H9 (cell line): ENCODE measurements around the gene NCDN. TPM values are rescaled to one million over a fixed set of nuclear protein-coding genes. Genes with fewer than 3 reads are reported as not detected.
"Not testable (repeated sequence)": the region's sequence is repeated elsewhere in the genome, so short reads cannot be mapped to it uniquely, and the experiment has no call there.

Experiments used
- DNase-seq: peaks from one replicate; pipeline ENCODE4 v3.0.0-alpha.2; 2017
- H2AFZ ChIP-seq: one replicate; pipeline ENCODE4 v1.6.1; 2013; ENCODE audit warnings: mild to moderate bottlenecking, low read length, control low read depth, moderate library complexity
- H2AK5ac ChIP-seq: 2 replicates; pipeline ENCODE4 v1.6.1; 2013; ENCODE audit warnings: low read length, control low read depth, mixed read lengths; ENCODE audit not compliant: insufficient read length
- H2BK120ac ChIP-seq: one replicate; pipeline ENCODE4 v1.6.1; 2013; ENCODE audit warnings: low read depth, mild to moderate bottlenecking, low read length, control low read depth, inconsistent platforms; ENCODE audit not compliant: poor library complexity, severe bottlenecking
- H2BK12ac ChIP-seq: 2 replicates; pipeline ENCODE4 v1.6.1; 2013; ENCODE audit warnings: low read length, control low read depth, mixed read lengths, low read depth; ENCODE audit not compliant: insufficient read length
- H2BK15ac ChIP-seq: 2 replicates; pipeline ENCODE4 v1.6.1; 2013; ENCODE audit warnings: low read depth, low read length, control low read depth
- H2BK20ac ChIP-seq: one replicate; pipeline ENCODE4 v1.6.1; 2013; ENCODE audit warnings: low read depth, mild to moderate bottlenecking, low read length, control low read depth, inconsistent platforms; ENCODE audit not compliant: poor library complexity, severe bottlenecking
- H2BK5ac ChIP-seq: 2 replicates; pipeline ENCODE4 v1.6.1; 2013; ENCODE audit warnings: low read length, control low read depth, mixed read lengths; ENCODE audit not compliant: insufficient read length
- H3K14ac ChIP-seq: 2 replicates; pipeline ENCODE4 v1.6.1; 2013; ENCODE audit warnings: low read length, control low read depth; ENCODE audit not compliant: insufficient read depth
- H3K18ac ChIP-seq: 2 replicates; pipeline ENCODE4 v1.6.1; 2013; ENCODE audit warnings: low read depth, mild to moderate bottlenecking, mixed read lengths, low read length, control low read depth; ENCODE audit not compliant: insufficient read length
- H3K23ac ChIP-seq: 2 replicates; pipeline ENCODE4 v1.6.1; 2013; ENCODE audit warnings: low read length, control low read depth, mixed read lengths, low read depth; ENCODE audit not compliant: insufficient read length
- H3K23me2 ChIP-seq: 2 replicates; pipeline ENCODE4 v1.6.1; 2013; ENCODE audit warnings: low read depth, mild to moderate bottlenecking, mixed read lengths, low read length, control low read depth; ENCODE audit not compliant: insufficient read length, poor library complexity, severe bottlenecking
- H3K27ac ChIP-seq: 2 replicates; pipeline ENCODE4 v1.5.1; 2013; ENCODE audit warnings: low read length, control low read depth, mixed read lengths, low read depth; ENCODE audit not compliant: insufficient read length
- H3K27me3 ChIP-seq: 2 replicates; pipeline ENCODE4 v1.6.1; 2013; ENCODE audit warnings: low read length, control low read depth, inconsistent platforms; ENCODE audit not compliant: insufficient read depth
- H3K4ac ChIP-seq: 2 replicates; pipeline ENCODE4 v1.6.1; 2013; ENCODE audit warnings: low read depth, mild to moderate bottlenecking, control low read depth, inconsistent platforms, low read length, moderate library complexity
- H3K4me1 ChIP-seq: 2 replicates; pipeline ENCODE4 v1.6.1; 2013; ENCODE audit warnings: low read length, control low read depth, inconsistent platforms; ENCODE audit not compliant: insufficient read depth
- H3K4me2 ChIP-seq: 2 replicates; pipeline ENCODE4 v1.6.1; 2013; ENCODE audit warnings: low read length, control low read depth, mixed read lengths; ENCODE audit not compliant: insufficient read length, insufficient read depth
- H3K56ac ChIP-seq: 2 replicates; pipeline ENCODE4 v1.6.1; 2013; ENCODE audit warnings: low read depth, mild to moderate bottlenecking, mixed read lengths, low read length, control low read depth; ENCODE audit not compliant: insufficient read length
- H3K79me1 ChIP-seq: 2 replicates; pipeline ENCODE4 v1.6.1; 2013; ENCODE audit warnings: low read depth, mild to moderate bottlenecking, moderate library complexity, low read length, control low read depth, inconsistent platforms; ENCODE audit not compliant: insufficient read depth, poor library complexity, severe bottlenecking
- H3K79me2 ChIP-seq: 2 replicates; pipeline ENCODE4 v1.6.1; 2013; ENCODE audit warnings: low read length, control low read depth, inconsistent platforms; ENCODE audit not compliant: insufficient read depth
- H3K9ac ChIP-seq: 2 replicates; pipeline ENCODE4 v1.6.1; 2013; ENCODE audit warnings: low read length, control low read depth, mixed read lengths; ENCODE audit not compliant: insufficient read length; ENCODE audit errors: extremely low read depth
- H3K9me3 ChIP-seq: one replicate; pipeline ENCODE4 v1.6.1; 2013; ENCODE audit warnings: low read depth, low read length, inconsistent platforms; ENCODE audit not compliant: control insufficient read depth
- H3T11ph ChIP-seq: one replicate; pipeline ENCODE4 v1.6.1; 2013; ENCODE audit warnings: mild to moderate bottlenecking, low read length, control low read depth, inconsistent platforms
- H4K20me1 ChIP-seq: one replicate; pipeline ENCODE4 v1.6.1; 2013; ENCODE audit not compliant: control insufficient read depth, insufficient read length, insufficient read depth
- H4K5ac ChIP-seq: 2 replicates; pipeline ENCODE4 v1.6.1; 2013; ENCODE audit warnings: low read depth, mild to moderate bottlenecking, mixed read lengths, low read length, control low read depth; ENCODE audit not compliant: insufficient read length
- H4K8ac ChIP-seq: replicated peaks from 2 replicates; pipeline ENCODE4 v1.6.1; 2013; ENCODE audit warnings: low read length, control low read depth, mixed read lengths, low read depth; ENCODE audit not compliant: insufficient read length
- H4K91ac ChIP-seq: 2 replicates; pipeline ENCODE4 v1.6.1; 2013; ENCODE audit warnings: low read depth, mild to moderate bottlenecking, moderate library complexity, mixed read lengths, low read length, control low read depth; ENCODE audit not compliant: insufficient read length
- H3K27ac Mint-ChIP-seq, 3 experiments: 2 replicates in 2 of 3; 3 replicates in 1 of 3; pipeline ENCODE4 v1.8.0; 2020 to 2021; ENCODE audit warnings: mixed read lengths in 3 of 3, mild to moderate bottlenecking in 1 of 3, moderate library complexity in 1 of 3
- H3K27me3 Mint-ChIP-seq: 2 replicates; pipeline ENCODE4 v1.8.0; 2021; ENCODE audit warnings: low read depth, mild to moderate bottlenecking, moderate library complexity, mixed read lengths
- H3K36me3 Mint-ChIP-seq, 3 experiments: 2 replicates in 2 of 3; 3 replicates in 1 of 3; pipeline ENCODE4 v1.8.0; 2020 to 2021; ENCODE audit warnings: low read depth in 3 of 3, mixed read lengths in 3 of 3; ENCODE audit not compliant: insufficient read depth in 1 of 3
- H3K4me1 Mint-ChIP-seq, 2 experiments: 2 replicates each; pipeline ENCODE4 v1.8.0; 2020; ENCODE audit warnings: mixed read lengths in 2 of 2
- H3K4me3 Mint-ChIP-seq, 2 experiments: 2 replicates in 1 of 2; 3 replicates in 1 of 2; pipeline ENCODE4 v1.8.0; 2020 to 2021; ENCODE audit warnings: mild to moderate bottlenecking in 2 of 2, mixed read lengths in 2 of 2, moderate library complexity in 1 of 2
- H3K9me3 Mint-ChIP-seq, 2 experiments: 2 replicates in 1 of 2; 3 replicates in 1 of 2; pipeline ENCODE4 v1.8.0; 2020; ENCODE audit warnings: mild to moderate bottlenecking in 2 of 2, mixed read lengths in 2 of 2, moderate library complexity in 1 of 2
- WGBS: extraction: QIAGEN DNeasy Blood & Tissue Kit; methylation state at CpG from one replicate; pipeline ENCODE4 v1.1.7; 2013; ENCODE audit warnings: missing lambda C conversion rate, low lambda C conversion rate, mixed read lengths; ENCODE audit not compliant: insufficient read length; ENCODE audit errors: extremely low coverage; 5-methylcytosine and 5-hydroxymethylcytosine counted together
- total RNA-seq: library from RNA; stranded (reverse); gene quantifications from 2 replicates; pipeline ENCODE4 v1.2.1, GENCODE V29; 2021
- TF ChIP-seq, protein P1 (sequence below): fragments of 200-600 bp; sonication (generic); conservative IDR thresholded peaks from 3 replicates; pipeline ENCODE4 v1.8.0; 2021; ENCODE audit warnings: antibody characterized with exemption, mild to moderate bottlenecking

The NCDN gene
- total RNA-seq, 1 experiment from 2014 or later: 44.2 TPM

DNA sequence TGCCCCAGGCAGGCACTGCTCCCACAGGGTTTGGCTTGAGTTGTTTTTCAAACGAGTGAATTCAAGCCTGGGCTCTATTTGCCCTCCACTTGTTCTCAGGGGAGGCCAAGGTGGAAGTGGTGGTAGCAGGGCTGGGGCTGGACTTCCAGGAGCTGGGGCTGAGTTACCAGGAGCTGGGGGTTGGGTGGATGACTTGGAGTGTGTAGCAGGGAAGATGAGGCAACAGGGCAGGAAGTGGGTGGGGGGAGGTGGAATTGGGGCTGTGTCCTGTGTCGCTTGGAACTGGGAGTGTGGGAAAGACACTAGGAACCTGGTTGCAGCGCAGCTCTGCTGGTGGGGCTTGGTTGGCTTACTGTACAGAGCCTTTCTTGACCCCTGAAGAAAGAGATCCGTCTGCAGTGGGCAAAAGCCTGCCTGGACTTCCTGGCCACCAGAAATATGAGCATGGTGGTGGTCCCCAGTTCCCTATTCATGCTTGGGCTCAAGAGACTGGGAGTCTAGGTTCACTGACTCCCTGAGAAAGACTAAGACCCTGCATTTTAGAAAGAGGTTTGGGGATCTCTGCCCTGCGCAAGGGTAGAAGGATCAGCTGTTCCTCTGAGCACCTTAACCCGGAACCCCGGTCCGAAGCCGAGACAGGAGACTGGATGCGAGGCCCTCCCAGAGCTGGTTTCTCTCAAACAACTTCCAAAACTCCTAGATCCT is 18.6 kb downstream of the NCDN start:
- TF ChIP-seq, protein P1, sequence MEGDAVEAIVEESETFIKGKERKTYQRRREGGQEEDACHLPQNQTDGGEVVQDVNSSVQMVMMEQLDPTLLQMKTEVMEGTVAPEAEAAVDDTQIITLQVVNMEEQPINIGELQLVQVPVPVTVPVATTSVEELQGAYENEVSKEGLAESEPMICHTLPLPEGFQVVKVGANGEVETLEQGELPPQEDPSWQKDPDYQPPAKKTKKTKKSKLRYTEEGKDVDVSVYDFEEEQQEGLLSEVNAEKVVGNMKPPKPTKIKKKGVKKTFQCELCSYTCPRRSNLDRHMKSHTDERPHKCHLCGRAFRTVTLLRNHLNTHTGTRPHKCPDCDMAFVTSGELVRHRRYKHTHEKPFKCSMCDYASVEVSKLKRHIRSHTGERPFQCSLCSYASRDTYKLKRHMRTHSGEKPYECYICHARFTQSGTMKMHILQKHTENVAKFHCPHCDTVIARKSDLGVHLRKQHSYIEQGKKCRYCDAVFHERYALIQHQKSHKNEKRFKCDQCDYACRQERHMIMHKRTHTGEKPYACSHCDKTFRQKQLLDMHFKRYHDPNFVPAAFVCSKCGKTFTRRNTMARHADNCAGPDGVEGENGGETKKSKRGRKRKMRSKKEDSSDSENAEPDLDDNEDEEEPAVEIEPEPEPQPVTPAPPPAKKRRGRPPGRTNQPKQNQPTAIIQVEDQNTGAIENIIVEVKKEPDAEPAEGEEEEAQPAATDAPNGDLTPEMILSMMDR: no peak
- 0 out of 2 replicates have a peak, but pooled peaks cover 2% of the 10 kb centered on the region for H3K4me1 ChIP-seq
- H2AK5ac ChIP-seq: no peak overlapping the region
- H3K4me1 Mint-ChIP-seq: peaks cover 31 to 37% of the 10 kb centered on the region in 2 experiments
- no peaks in the 10 kb centered on the region for H3K9me3 ChIP-seq
- peaks cover 19% of the 10 kb centered on the region for H3K23me2 ChIP-seq
- H3K4me3 Mint-ChIP-seq: peak overlapping the region; percentile 50 to 78
- H2BK15ac ChIP-seq: no peak overlapping the region; the same call in 1 of the 2 replicates
- H3T11ph ChIP-seq: no peak overlapping the region
- H3K79me2 ChIP-seq: no peaks in the 10 kb centered on the region
- no peak overlapping the region for H3K23ac ChIP-seq
- no peak overlapping the region for H4K5ac ChIP-seq
- H3K27me3 Mint-ChIP-seq: peaks cover 87% of the 10 kb centered on the region
- no peaks in the 10 kb centered on the region for H3K36me3 Mint-ChIP-seq
- WGBS: no CpG with 5 or more reads among the region's 10 CpGs
- peak overlapping the region; percentile 83 for H3K4me2 ChIP-seq
- H2BK5ac ChIP-seq: no peak overlapping the region
- H3K18ac ChIP-seq: no peak overlapping the region
- no peak overlapping the region for H4K8ac ChIP-seq
- no peak overlapping the region for H3K56ac ChIP-seq
- no peaks in the 10 kb centered on the region for H3K9me3 Mint-ChIP-seq
- peak overlapping the region in 1 of 3 experiments; percentile 57; a peak in 1 of 7 replicates for H3K27ac Mint-ChIP-seq
- no peak overlapping the region for H3K4ac ChIP-seq
- H3K27ac ChIP-seq: no peak overlapping the region
- DNase-seq: no peak
- H2AFZ ChIP-seq: no peak overlapping the region
- no peak overlapping the region for H2BK120ac ChIP-seq
- peaks cover 69% of the 10 kb centered on the region for H3K27me3 ChIP-seq
- H3K79me1 ChIP-seq: no peaks in the 10 kb centered on the region
- H2BK12ac ChIP-seq: no peak overlapping the region
- H4K20me1 ChIP-seq: no peaks in the 10 kb centered on the region
- H3K9ac ChIP-seq: no peak overlapping the region
- H4K91ac ChIP-seq: no peak overlapping the region
- H3K14ac ChIP-seq: no peak overlapping the region
- H2BK20ac ChIP-seq: no peak overlapping the region

DNA sequence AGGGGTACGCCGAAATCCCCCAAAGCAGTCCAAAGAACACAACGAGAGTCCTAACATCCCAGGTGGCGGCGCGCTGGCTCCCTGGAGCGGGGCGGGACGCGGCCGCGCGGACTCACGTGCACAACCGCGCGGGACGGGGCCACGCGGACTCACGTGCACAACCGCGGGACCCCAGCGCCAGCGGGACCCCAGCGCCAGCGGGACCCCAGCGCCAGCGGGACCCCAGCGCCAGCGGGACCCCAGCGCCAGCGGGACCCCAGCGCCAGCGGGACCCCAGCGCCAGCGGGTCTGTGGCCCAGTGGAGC is 19.1 kb downstream of the NCDN start:
- Histone ChIP-seq H3K4me2 (peak overlapping the region; percentile 83), H3K27me3 (peaks cover 64% of the 10 kb centered on the region), H3K23me2 (peaks cover 19% of the 10 kb centered on the region)
- not testable (repeated sequence) for H3K27ac Mint-ChIP-seq, H3K9me3 Mint-ChIP-seq, H4K91ac ChIP-seq, H3K9ac ChIP-seq, H2BK20ac ChIP-seq, H4K8ac ChIP-seq, H3K36me3 Mint-ChIP-seq, H3K9me3 ChIP-seq, H2AFZ ChIP-seq, H3K79me2 ChIP-seq, H4K20me1 ChIP-seq, H3K14ac ChIP-seq, H3K23ac ChIP-seq, H2BK12ac ChIP-seq, H3T11ph ChIP-seq, H3K18ac ChIP-seq, H3K79me1 ChIP-seq, H2BK15ac ChIP-seq, H2AK5ac ChIP-seq, H2BK5ac ChIP-seq, H3K4ac ChIP-seq, H3K27ac ChIP-seq, H3K56ac ChIP-seq, H3K4me1 ChIP-seq, DNase-seq, H2BK120ac ChIP-seq, H4K5ac ChIP-seq
- H3K4me1 Mint-ChIP-seq: peaks cover 31 to 37% of the 10 kb centered on the region in 2 experiments
- H3K4me3 Mint-ChIP-seq: peak overlapping the region; percentile 53 to 78
- WGBS: no CpG with 5 or more reads among the region's 37 CpGs
- H3K27me3 Mint-ChIP-seq: peaks cover 82% of the 10 kb centered on the region
